ENCODE results near the gene SPINT2. TPM values are rescaled to one million over a fixed set of nuclear protein-coding genes. Genes with fewer than 3 reads are reported as not detected.

Gene SPINT2
- total RNA-seq, 2 donors from 2014 or later: 6.9 to 9.1 TPM

GRCh38 chr19:38283271-38283670, 18.9 kb downstream of the SPINT2 start:
- ATAC-seq: no peak
- Mint-ChIP-seq H3K27ac (no peak overlapping the region), H3K4me1 (ENCODE audit: low read depth in 2 of 2) (peaks cover 0 to 5% of the 10 kb centered on the region in 2 donors), H3K36me3 (no peaks in the 10 kb centered on the region), H3K4me3 (no peak overlapping the region), H3K27me3 (peaks cover 0 to 5% of the 10 kb centered on the region in 2 donors), H3K9me3 (no peaks in the 10 kb centered on the region)
- DNase-seq (ENCODE audit: low spot score): no peak

GRCh38 chr19:38284422-38284821, 20.0 kb downstream of the SPINT2 start:
- DNase-seq (ENCODE audit: low spot score): no peak

GRCh38 chr19:38285567-38285966, 21.2 kb downstream of the SPINT2 start:
- Mint-ChIP-seq H3K9me3 (no peaks in the 10 kb centered on the region), H3K4me3 (no peak overlapping the region), H3K36me3 (no peaks in the 10 kb centered on the region), H3K27ac (no peak overlapping the region), H3K4me1 (ENCODE audit: low read depth in 2 of 2) (peaks cover 0 to 5% of the 10 kb centered on the region in 2 donors), H3K27me3 (peaks cover 0 to 5% of the 10 kb centered on the region in 2 donors)
- ATAC-seq (no peak), DNase-seq (ENCODE audit: low spot score) (no peak)

More at GRCh38 chr19:38284422-38284821, 20.0 kb downstream of the SPINT2 start:
- ATAC-seq: no peak
- Mint-ChIP-seq H3K36me3 (no peaks in the 10 kb centered on the region), H3K4me1 (ENCODE audit: low read depth in 2 of 2) (peaks cover 0 to 5% of the 10 kb centered on the region in 2 donors), H3K9me3 (no peaks in the 10 kb centered on the region), H3K4me3 (no peak overlapping the region), H3K27me3 (peaks cover 0 to 5% of the 10 kb centered on the region in 2 donors), H3K27ac (no peak overlapping the region)

- no peaks in the 10 kb centered on the region for H3K36me3 Mint-ChIP-seq
- no peak overlapping the region for H3K4me3 Mint-ChIP-seq
- no peaks in the 10 kb centered on the region for H3K27me3 Mint-ChIP-seq
- no peak for DNase-seq (ENCODE audit: low spot score)
- H3K4me1 Mint-ChIP-seq (ENCODE audit: low read depth in 2 of 2): no peaks in the 10 kb centered on the region
- ATAC-seq: no peak
- no peak overlapping the region for H3K27ac Mint-ChIP-seq
- H3K9me3 Mint-ChIP-seq: no peaks in the 10 kb centered on the region
Measured at GRCh38 chr19:38287604-38288003, 23.2 kb downstream of the SPINT2 start.

GRCh38 chr19:38288123-38288855, 23.9 kb downstream of the SPINT2 start:
- Mint-ChIP-seq H3K27ac (no peak overlapping the region), H3K4me3 (no peak overlapping the region), H3K27me3 (no peaks in the 10 kb centered on the region), H3K4me1 (ENCODE audit: low read depth in 2 of 2) (no peaks in the 10 kb centered on the region), H3K36me3 (no peaks in the 10 kb centered on the region), H3K9me3 (no peaks in the 10 kb centered on the region)
- no peak for DNase-seq (ENCODE audit: low spot score)
- ATAC-seq: peak in 1 of 2 donors; percentile 10

GRCh38 chr19:38289955-38290354, 25.6 kb downstream of the SPINT2 start:
- Mint-ChIP-seq H3K4me1 (ENCODE audit: low read depth in 2 of 2) (no peaks in the 10 kb centered on the region), H3K27me3 (no peaks in the 10 kb centered on the region), H3K27ac (no peak overlapping the region), H3K36me3 (no peaks in the 10 kb centered on the region), H3K4me3 (no peak overlapping the region), H3K9me3 (no peaks in the 10 kb centered on the region)
- DNase-seq (ENCODE audit: low spot score): no peak
- no peak for ATAC-seq

GRCh38 chr19:38290631-38291147, 26.3 kb downstream of the SPINT2 start:
- Mint-ChIP-seq H3K4me3 (no peak overlapping the region), H3K9me3 (no peaks in the 10 kb centered on the region), H3K36me3 (no peaks in the 10 kb centered on the region), H3K27ac (no peak overlapping the region), H3K4me1 (ENCODE audit: low read depth in 2 of 2) (no peaks in the 10 kb centered on the region), H3K27me3 (no peaks in the 10 kb centered on the region)
- ATAC-seq (no peak), DNase-seq (ENCODE audit: low spot score) (no peak)

- Mint-ChIP-seq H3K36me3 (no peaks in the 10 kb centered on the region), H3K9me3 (no peaks in the 10 kb centered on the region), H3K27me3 (no peaks in the 10 kb centered on the region), H3K27ac (no peak overlapping the region), H3K4me1 (ENCODE audit: low read depth in 2 of 2) (no peaks in the 10 kb centered on the region), H3K4me3 (no peak overlapping the region)
- DNase-seq (ENCODE audit: low spot score) (no peak), ATAC-seq (no peak)
Measured at GRCh38 chr19:38291855-38292254, 27.5 kb downstream of the SPINT2 start.

GRCh38 chr19:38293281-38293680, 28.9 kb downstream of the SPINT2 start:
- Mint-ChIP-seq H3K36me3 (no peaks in the 10 kb centered on the region), H3K9me3 (no peaks in the 10 kb centered on the region), H3K27ac (no peak overlapping the region), H3K27me3 (no peaks in the 10 kb centered on the region), H3K4me1 (ENCODE audit: low read depth in 2 of 2) (no peaks in the 10 kb centered on the region), H3K4me3 (no peak overlapping the region)
- DNase-seq (ENCODE audit: low spot score) (no peak), ATAC-seq (no peak)

GRCh38 chr19:38294090-38294489, 29.7 kb downstream of the SPINT2 start:
- H3K36me3 Mint-ChIP-seq: no peaks in the 10 kb centered on the region
- H3K27ac Mint-ChIP-seq: no peak overlapping the region
- no peaks in the 10 kb centered on the region for H3K27me3 Mint-ChIP-seq
- no peak for DNase-seq (ENCODE audit: low spot score)
- ATAC-seq: no peak
- H3K4me3 Mint-ChIP-seq: no peak overlapping the region
- H3K9me3 Mint-ChIP-seq: no peaks in the 10 kb centered on the region
- no peaks in the 10 kb centered on the region for H3K4me1 Mint-ChIP-seq (ENCODE audit: low read depth in 2 of 2)

- H3K4me3 Mint-ChIP-seq: no peak overlapping the region
- no peak for DNase-seq (ENCODE audit: low spot score)
- H3K4me1 Mint-ChIP-seq (ENCODE audit: low read depth in 2 of 2): no peaks in the 10 kb centered on the region
- no peaks in the 10 kb centered on the region for H3K27me3 Mint-ChIP-seq
- ATAC-seq: no peak
- H3K36me3 Mint-ChIP-seq: no peaks in the 10 kb centered on the region
- no peaks in the 10 kb centered on the region for H3K9me3 Mint-ChIP-seq
- H3K27ac Mint-ChIP-seq: no peak overlapping the region
Measured at GRCh38 chr19:38298821-38299680, 34.7 kb downstream of the SPINT2 start.

GRCh38 chr19:38303517-38304351, 39.4 kb downstream of the SPINT2 start, which contains the start of gene C19orf33:
Gene C19orf33 (plus strand): TSS chr19:38304251. CDS start chr19:38304262, 11 bp downstream.
- ATAC-seq (peak in 1 of 2 donors; percentile 31), DNase-seq (ENCODE audit: low spot score) (no peak)
- no peaks in the 10 kb centered on the region for H3K36me3 Mint-ChIP-seq
- no peaks in the 10 kb centered on the region for H3K27me3 Mint-ChIP-seq
- H3K4me1 Mint-ChIP-seq (ENCODE audit: low read depth in 2 of 2): peaks cover 0 to 3% of the 10 kb centered on the region in 2 donors
- H3K4me3 Mint-ChIP-seq: no peak within 1 kb of the TSS
- H3K9me3 Mint-ChIP-seq: no peaks in the 10 kb centered on the region
- no peak within 1 kb of the TSS for H3K27ac Mint-ChIP-seq

- Mint-ChIP-seq H3K36me3 (no peaks in the 10 kb centered on the region), H3K27ac (no peak overlapping the region), H3K4me3 (no peak overlapping the region), H3K4me1 (ENCODE audit: low read depth in 2 of 2) (peaks cover 0 to 3% of the 10 kb centered on the region in 2 donors), H3K9me3 (no peaks in the 10 kb centered on the region), H3K27me3 (no peaks in the 10 kb centered on the region)
- DNase-seq (ENCODE audit: low spot score) (no peak), ATAC-seq (no peak)
Measured at GRCh38 chr19:38304352-38304865, 40.0 kb downstream of the SPINT2 start.

Measured in natural killer cell treated with Interleukin-12 subunit alpha and Interleukin-12 subunit beta and Interleukin-15 and Interleukin-18, amount 100 ng/mL, for 72 hours (primary cell).